Natural killer cell (primary cell): Measurements from ENCODE around the gene FZD4. TPM values are rescaled to one million over a fixed set of nuclear protein-coding genes. Genes with fewer than 3 reads are reported as not detected.

ENCODE experiments used
- ATAC-seq, 3 donors: fragments of 150-1000 bp in 2 of 3; fragments of 200-7000 bp in 1 of 3; cut with Tn5 transposase; 1 replicate in 1 of 3; 2 replicates in 2 of 3; pipeline ENCODE4 v1.10.0; 2021; ENCODE audit warnings: mild to moderate bottlenecking in 2 of 3, moderate library complexity in 2 of 3
- DNase-seq, 2 donors: peaks; one replicate each; pipeline versions ENCODE4 v3.0.0 to v3.0.0-alpha.2; 2013 to 2021; ENCODE audit warnings: mixed read lengths in 1 of 2
- H3K27ac ChIP-seq: one replicate; pipeline ENCODE4 v1.5.1; 2013; ENCODE audit warnings: mild to moderate bottlenecking, low read length
- H3K27me3 ChIP-seq: one replicate; pipeline ENCODE4 v1.6.1; 2013; ENCODE audit warnings: low read length; ENCODE audit not compliant: control insufficient read depth, insufficient read depth
- H3K36me3 ChIP-seq: one replicate; pipeline ENCODE4 v1.6.1; 2013; ENCODE audit warnings: low read length; ENCODE audit not compliant: control insufficient read depth, insufficient read depth
- H3K4me1 ChIP-seq: one replicate; pipeline ENCODE4 v1.6.1; 2013; ENCODE audit warnings: low read length; ENCODE audit not compliant: control insufficient read depth, insufficient read depth
- H3K4me3 ChIP-seq: one replicate; pipeline ENCODE4 v1.5.1; 2013; ENCODE audit warnings: low read length
- H3K9me3 ChIP-seq: one replicate; pipeline ENCODE4 v1.6.1; 2013; ENCODE audit warnings: low read length; ENCODE audit not compliant: control insufficient read depth, insufficient read depth
- H3K27ac Mint-ChIP-seq, 2 donors: one replicate each; pipeline ENCODE4 v1.8.0; 2022; ENCODE audit warnings: mild to moderate bottlenecking in 2 of 2, mixed read lengths in 2 of 2, moderate library complexity in 1 of 2
- H3K27me3 Mint-ChIP-seq, 2 donors: one replicate each; pipeline ENCODE4 v1.8.0; 2022; ENCODE audit warnings: low read depth in 2 of 2, mixed read lengths in 2 of 2
- H3K36me3 Mint-ChIP-seq: one replicate; pipeline ENCODE4 v1.8.0; 2022; ENCODE audit warnings: mixed read lengths
- H3K4me1 Mint-ChIP-seq, 2 donors: one replicate each; pipeline ENCODE4 v1.8.0; 2022; ENCODE audit warnings: mixed read lengths in 2 of 2
- H3K4me3 Mint-ChIP-seq: one replicate; pipeline ENCODE4 v1.8.0; 2022; ENCODE audit warnings: mild to moderate bottlenecking, moderate library complexity, mixed read lengths
- H3K9me3 Mint-ChIP-seq, 2 donors: one replicate each; pipeline ENCODE4 v1.8.0; 2022; ENCODE audit warnings: mixed read lengths in 2 of 2
- CTCF ChIP-seq: fragments of 200-600 bp; IDR thresholded peaks from one replicate; pipeline ENCODE4 v1.8.0; 2022; ENCODE audit warnings: antibody characterized with exemption
- WGBS: methylation state at CpG from one replicate; pipeline ENCODE4 v1.1.7; 2013; ENCODE audit warnings: missing lambda C conversion rate; ENCODE audit not compliant: insufficient coverage; 5-methylcytosine and 5-hydroxymethylcytosine counted together
- intact Hi-C: fragments of 100-400 bp; cut with micrococcal nuclease; formaldehyde crosslinking; loops from one replicate; pipeline ENCODE4 v1.14.2; 2022
- total RNA-seq, 4 donors: library from RNA; stranded (reverse); fragments of 120-200 nt in 1 of 4; gene quantifications; one replicate each; pipeline versions ENCODE4 v1.2.3 to v1.2.4, GENCODE V29; 2013 to 2022

Gene FZD4
- total RNA-seq, 3 donors from 2014 or later (not counting 1 experiment from before 2014, with no cell fraction given) = 0.02 to 0.11 (median 0.05) TPM

GRCh38 chr11:86934926-86935579 lies 20.1 kb downstream of the FZD4 start:
- no peak overlapping the region for H3K27ac ChIP-seq
- DNase-seq (no peak), ATAC-seq (no peak)
- Mint-ChIP-seq H3K4me3 (no peak overlapping the region), H3K4me1 (peaks cover 9 to 11% of the 10 kb centered on the region in 2 donors), H3K27ac (no peak overlapping the region), H3K27me3 (peaks cover 6 to 7% of the 10 kb centered on the region in 2 donors), H3K36me3 (no peaks in the 10 kb centered on the region), H3K9me3 (no peaks in the 10 kb centered on the region)
- H3K4me1 ChIP-seq = no peaks in the 10 kb centered on the region
- no peaks in the 10 kb centered on the region for H3K27me3 ChIP-seq
- TF ChIP-seq CTCF = no peak
- no peaks in the 10 kb centered on the region for H3K36me3 ChIP-seq
- no peaks in the 10 kb centered on the region for H3K9me3 ChIP-seq
- 80% methylated on average over 1 of the region's 3 CpGs for WGBS
- intact Hi-C loops = no loop called here
- no peak overlapping the region for H3K4me3 ChIP-seq

GRCh38 chr11:86934582-86934900 lies 20.7 kb downstream of the FZD4 start:
- H3K27me3 ChIP-seq = no peaks in the 10 kb centered on the region
- Mint-ChIP-seq H3K27ac (no peak overlapping the region), H3K27me3 (peaks cover 6 to 7% of the 10 kb centered on the region in 2 donors), H3K36me3 (no peaks in the 10 kb centered on the region), H3K9me3 (no peaks in the 10 kb centered on the region), H3K4me3 (no peak overlapping the region), H3K4me1 (peaks cover 9 to 11% of the 10 kb centered on the region in 2 donors)
- no peak overlapping the region for H3K27ac ChIP-seq
- ATAC-seq = no peak
- DNase-seq = no peak
- no peak for TF ChIP-seq CTCF
- intact Hi-C loops = no loop called here
- no peaks in the 10 kb centered on the region for H3K9me3 ChIP-seq
- no peak overlapping the region for H3K4me3 ChIP-seq
- no peaks in the 10 kb centered on the region for H3K4me1 ChIP-seq
- H3K36me3 ChIP-seq = no peaks in the 10 kb centered on the region

DNA sequence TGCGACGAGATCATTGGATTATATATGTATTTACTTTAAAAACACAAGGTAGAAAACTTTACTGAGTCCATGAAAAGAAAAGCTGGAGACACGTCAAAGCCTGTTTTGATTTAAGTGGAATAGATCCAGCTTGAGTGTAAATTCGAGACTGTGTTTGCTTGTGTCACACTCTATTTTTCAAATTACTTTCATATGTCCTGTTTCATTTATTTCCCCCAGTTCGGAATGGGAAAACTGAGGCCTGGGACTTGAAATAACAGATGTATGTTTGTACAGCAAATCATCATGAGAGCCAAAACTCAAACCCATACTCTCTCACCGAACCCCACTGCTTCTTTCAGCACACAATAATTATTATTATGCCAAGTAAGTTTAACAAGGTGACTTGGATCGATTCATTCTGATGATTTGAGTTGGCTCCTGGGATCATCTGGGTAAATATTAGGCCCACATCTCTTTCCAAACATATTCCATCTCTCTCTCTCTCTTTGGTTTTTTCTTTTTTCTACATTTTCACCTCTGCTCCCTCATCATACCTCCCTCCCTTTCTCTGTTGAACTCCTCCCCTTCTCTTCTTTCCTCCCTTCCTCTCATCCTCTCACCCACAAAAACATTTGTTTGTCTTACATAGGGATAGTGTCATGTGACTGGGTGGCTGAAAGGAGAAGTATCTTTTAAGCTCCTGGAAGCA lies 21.2 kb downstream of the FZD4 start:
- H3K36me3 ChIP-seq = no peaks in the 10 kb centered on the region
- intact Hi-C loops = no loop called here
- no peaks in the 10 kb centered on the region for H3K9me3 ChIP-seq
- Mint-ChIP-seq H3K36me3 (no peaks in the 10 kb centered on the region), H3K9me3 (no peaks in the 10 kb centered on the region), H3K27ac (no peak overlapping the region), H3K27me3 (peaks cover 6 to 7% of the 10 kb centered on the region in 2 donors), H3K4me3 (no peak overlapping the region), H3K4me1 (peaks cover 9 to 11% of the 10 kb centered on the region in 2 donors)
- no peaks in the 10 kb centered on the region for H3K27me3 ChIP-seq
- no peak overlapping the region for H3K4me3 ChIP-seq
- 92% methylated on average over 3 of the region's 7 CpGs for WGBS
- no peaks in the 10 kb centered on the region for H3K4me1 ChIP-seq
- TF ChIP-seq CTCF = no peak
- DNase-seq = no peak
- no peak for ATAC-seq
- H3K27ac ChIP-seq = no peak overlapping the region
